Measurements from ENCODE around the gene RALGPS2. TPM values are rescaled to one million over a fixed set of nuclear protein-coding genes. Genes with fewer than 3 reads are reported as not detected.

RALGPS2 gene
- polyA plus RNA-seq, 1 experiment = 67.2 TPM

GRCh38 chr1:178726087-178726517 lies 1.1 kb downstream of the RALGPS2 start:
- DNase-seq (ENCODE audit: low read depth, low spot score) = no peak
- H3K27ac ChIP-seq (ENCODE audit: low read depth, low read length) = no peak overlapping the region
- no peak for TF ChIP-seq CTCF (IDR thresholded peaks at IDR 0.05; ENCODE audit: low read depth, low read length)
- CTCF ChIA-PET = interaction anchor here (0.7 to 1.7 kb wide), 9 partner anchors 13 to 426 kb away, joined by 3 to 16 read pairs (median 4); no protein-coding TSS in a partner anchor
- no peaks in the 10 kb centered on the region; the same call in 1 of the 2 replicates for H3K9me3 ChIP-seq (ENCODE audit: control insufficient read depth, insufficient read depth, low read length)
- POLR2A ChIA-PET = interaction anchor here (0.5 to 1.7 kb wide), 8 partner anchors 36 to 185 kb away, joined by 3 to 7 read pairs (median 6); no protein-coding TSS in a partner anchor
- no peaks in the 10 kb centered on the region for H3K27me3 ChIP-seq (ENCODE audit: control insufficient read depth, insufficient read depth, low read length)
- H3K4me3 ChIP-seq (ENCODE audit: low read depth, low read length) = peak overlapping the region; percentile 78

- Histone ChIP-seq H3K4me3 (ENCODE audit: low read depth, low read length) (peak overlapping the region; percentile 78), H3K27me3 (ENCODE audit: control insufficient read depth, insufficient read depth, low read length) (no peaks in the 10 kb centered on the region), H3K27ac (ENCODE audit: low read depth, low read length) (no peak overlapping the region), H3K9me3 (ENCODE audit: control insufficient read depth, insufficient read depth, low read length) (no peaks in the 10 kb centered on the region; the same call in 1 of the 2 replicates)
- TF ChIP-seq CTCF (IDR thresholded peaks at IDR 0.05; ENCODE audit: low read depth, low read length) = no peak
- no peak for DNase-seq (ENCODE audit: low read depth, low spot score)
- ChIA-PET POLR2A (interaction anchor here (0.6 to 1.6 kb wide), 9 partner anchors 9 to 186 kb away, joined by 3 to 7 read pairs (median 5); no protein-coding TSS in a partner anchor), CTCF (interaction anchor here (0.5 to 1.7 kb wide), 11 partner anchors 9 to 426 kb away, joined by 3 to 16 read pairs (median 3); no protein-coding TSS in a partner anchor)
Measured at GRCh38 chr1:178726545-178726944, 1.5 kb downstream of the RALGPS2 start.

- no peak for DNase-seq (ENCODE audit: low read depth, low spot score)
- no peak overlapping the region for H3K27ac ChIP-seq (ENCODE audit: low read depth, low read length)
- no peak for TF ChIP-seq CTCF (IDR thresholded peaks at IDR 0.05; ENCODE audit: low read depth, low read length)
- H3K27me3 ChIP-seq (ENCODE audit: control insufficient read depth, insufficient read depth, low read length) = no peaks in the 10 kb centered on the region
- H3K9me3 ChIP-seq (ENCODE audit: control insufficient read depth, insufficient read depth, low read length) = peaks cover under 1% of the 10 kb centered on the region; the same call in 1 of the 2 replicates
- ChIA-PET CTCF (interaction anchor here (0.5 to 1.7 kb wide), 10 partner anchors 8 to 427 kb away, joined by 3 to 16 read pairs (median 3); no protein-coding TSS in a partner anchor), POLR2A (interaction anchor here (0.6 to 1.6 kb wide), 5 partner anchors 8 to 115 kb away, joined by 3 to 7 read pairs (median 4); no protein-coding TSS in a partner anchor)
- H3K4me3 ChIP-seq (ENCODE audit: low read depth, low read length) = peak overlapping the region; percentile 78
Measured at GRCh38 chr1:178727014-178727895, 2.2 kb downstream of the RALGPS2 start.

- H3K27me3 ChIP-seq (ENCODE audit: control insufficient read depth, insufficient read depth, low read length) = no peaks in the 10 kb centered on the region
- TF ChIP-seq CTCF (IDR thresholded peaks at IDR 0.05; ENCODE audit: low read depth, low read length) = peak; percentile 36; the same call in 1 of the 2 replicates
- H3K4me3 ChIP-seq (ENCODE audit: low read depth, low read length) = no peak overlapping the region
- no peak overlapping the region for H3K27ac ChIP-seq (ENCODE audit: low read depth, low read length)
- DNase-seq (ENCODE audit: low read depth, low spot score) = no peak
- CTCF ChIA-PET = no interaction called here
- POLR2A ChIA-PET = no interaction called here
- 0 out of 2 replicates have a peak, but pooled peaks cover 2% of the 10 kb centered on the region for H3K9me3 ChIP-seq (ENCODE audit: control insufficient read depth, insufficient read depth, low read length)
Measured at GRCh38 chr1:178733972-178734371, 8.9 kb downstream of the RALGPS2 start.

Data from AG04450 (cell line).